ENCODE data around the gene HDAC7.
A peak's percentile ranks its signal among the peaks of the same experiment; 100 is the strongest.

The HDAC7 gene

GRCh38 chr12:47777151-47777550 is 42.6 kb downstream of the HDAC7 start:
- no peak for DNase-seq

GRCh38 chr12:47776471-47777143 is 43.1 kb downstream of the HDAC7 start:
- peak; percentile 72 for DNase-seq

- DNase-seq = peak; percentile 95
Measured at GRCh38 chr12:47775100-47775911, 44.4 kb downstream of the HDAC7 start.

- DNase-seq = peak; percentile 67
Measured at GRCh38 chr12:47774663-47775062, 45.0 kb downstream of the HDAC7 start.

GRCh38 chr12:47773858-47774580 is 45.7 kb downstream of the HDAC7 start:
- DNase-seq = peak; percentile 43

GRCh38 chr12:47773062-47773857 is 46.4 kb downstream of the HDAC7 start, which contains the start of gene SLC48A1:
Gene SLC48A1 (plus strand): TSS chr12:47773238. CDS start chr12:47773305, 67 bp downstream.
- DNase-seq = peak; percentile 83

GRCh38 chr12:47772738-47773061 is 47.0 kb downstream of the HDAC7 start:
- no peak for DNase-seq

- DNase-seq = no peak
Measured at GRCh38 chr12:47772094-47772660, 47.5 kb downstream of the HDAC7 start.

GRCh38 chr12:47771304-47771703 is 48.4 kb downstream of the HDAC7 start:
- DNase-seq = no peak

- DNase-seq = peak; percentile 52
Measured at GRCh38 chr12:47770086-47770726, 49.5 kb downstream of the HDAC7 start.

- DNase-seq = no peak
Measured at GRCh38 chr12:47769234-47770085, 50.2 kb downstream of the HDAC7 start.

GRCh38 chr12:47768323-47768811 is 51.3 kb downstream of the HDAC7 start:
- no peak for DNase-seq

- DNase-seq = peak; percentile 84
Measured at GRCh38 chr12:47767216-47767724, 52.4 kb downstream of the HDAC7 start.

GRCh38 chr12:47766502-47767215 is 53.0 kb downstream of the HDAC7 start:
- no peak for DNase-seq

GRCh38 chr12:47763481-47764346 is 56.0 kb downstream of the HDAC7 start:
- DNase-seq = no peak

GRCh38 chr12:47762850-47763465 is 56.7 kb downstream of the HDAC7 start:
- no peak for DNase-seq

GRCh38 chr12:47758834-47759690 is 60.6 kb downstream of the HDAC7 start, which contains the start of gene RAPGEF3:
Gene RAPGEF3 (minus strand): TSS chr12:47758880. CDS start chr12:47758556, 324 bp downstream.
- peak; percentile 85 for DNase-seq

GRCh38 chr12:47758584-47758833 is 61.2 kb downstream of the HDAC7 start:
- DNase-seq = no peak

Measured in hematopoietic multipotent progenitor cell treated with erythropoietin and hydrocortisone succinate and interleukin-3 and kit ligand, for 6 days (in vitro differentiated cells).